HFFc6 (cell line): ENCODE data around the gene GPC5. TPM values are rescaled to one million over a fixed set of nuclear protein-coding genes. Genes with fewer than 3 reads are reported as not detected.

Source experiments
- DNase-seq: peaks from one replicate; pipeline ENCODE4 v3.0.0-alpha.2; 2018
- H3K27ac Mint-ChIP-seq: 2 replicates; pipeline ENCODE4 v1.8.0; 2020; ENCODE audit warnings: mild to moderate bottlenecking, mixed read lengths
- H3K27me3 Mint-ChIP-seq: 2 replicates; pipeline ENCODE4 v1.8.0; 2021; ENCODE audit warnings: mild to moderate bottlenecking, moderate library complexity, mixed read lengths; ENCODE audit not compliant: insufficient read depth
- H3K36me3 Mint-ChIP-seq: 2 replicates; pipeline ENCODE4 v1.8.0; 2021; ENCODE audit warnings: low read depth, mixed read lengths
- H3K4me1 Mint-ChIP-seq: 2 replicates; pipeline ENCODE4 v1.8.0; 2020; ENCODE audit warnings: low read depth, mixed read lengths
- H3K4me3 Mint-ChIP-seq: 2 replicates; pipeline ENCODE4 v1.8.0; 2020; ENCODE audit warnings: mild to moderate bottlenecking, moderate library complexity, mixed read lengths
- H3K9me3 Mint-ChIP-seq: 2 replicates; pipeline ENCODE4 v1.8.0; 2020; ENCODE audit warnings: mild to moderate bottlenecking, mixed read lengths
- total RNA-seq, 6 experiments: library from RNA; stranded (reverse); fragmentation: NEBNext Ultra II Directional; extraction: Animal tissue kit (Norgen Biotek cat#: 25700); gene quantifications; 2 replicates in 1 of 6; 3 replicates in 5 of 6; pipeline ENCODE4 v1.2.3, GENCODE V29; 2021
- TF ChIP-seq, protein P1 (sequence below): fragments of 200-600 bp; sonication (generic); IDR thresholded peaks from 2 replicates; pipeline ENCODE4 v1.5.0; 2021; ENCODE audit warnings: antibody characterized with exemption, mild to moderate bottlenecking

Gene GPC5
- total RNA-seq, 6 experiments from 2014 or later, result 0.06 TPM; not detected in 5

DNA sequence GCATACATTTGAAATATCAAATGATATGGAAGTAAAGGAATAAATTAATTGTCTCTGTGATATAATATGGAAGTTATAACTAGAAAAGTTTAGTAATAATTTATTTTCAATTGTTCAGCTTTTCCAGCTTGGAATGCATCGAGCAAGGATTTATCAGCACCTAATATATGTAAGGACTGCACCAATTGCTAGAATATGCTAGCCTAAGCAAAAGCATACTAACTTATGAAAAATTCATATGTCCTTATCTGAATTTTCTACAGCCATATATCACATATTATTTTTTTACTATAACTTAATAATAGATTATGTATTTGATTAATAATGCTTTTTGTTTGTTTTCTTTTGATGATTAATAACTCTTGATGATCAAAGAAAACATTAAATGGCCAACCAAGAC, 979.0 kb downstream of the GPC5 start:
- no peak overlapping the region for H3K27ac Mint-ChIP-seq
- DNase-seq, result no peak
- no peaks in the 10 kb centered on the region; the same call in 1 of the 2 replicates for H3K36me3 Mint-ChIP-seq
- no peaks in the 10 kb centered on the region for H3K27me3 Mint-ChIP-seq
- peaks cover 32% of the 10 kb centered on the region for H3K9me3 Mint-ChIP-seq
- TF ChIP-seq, protein P1, sequence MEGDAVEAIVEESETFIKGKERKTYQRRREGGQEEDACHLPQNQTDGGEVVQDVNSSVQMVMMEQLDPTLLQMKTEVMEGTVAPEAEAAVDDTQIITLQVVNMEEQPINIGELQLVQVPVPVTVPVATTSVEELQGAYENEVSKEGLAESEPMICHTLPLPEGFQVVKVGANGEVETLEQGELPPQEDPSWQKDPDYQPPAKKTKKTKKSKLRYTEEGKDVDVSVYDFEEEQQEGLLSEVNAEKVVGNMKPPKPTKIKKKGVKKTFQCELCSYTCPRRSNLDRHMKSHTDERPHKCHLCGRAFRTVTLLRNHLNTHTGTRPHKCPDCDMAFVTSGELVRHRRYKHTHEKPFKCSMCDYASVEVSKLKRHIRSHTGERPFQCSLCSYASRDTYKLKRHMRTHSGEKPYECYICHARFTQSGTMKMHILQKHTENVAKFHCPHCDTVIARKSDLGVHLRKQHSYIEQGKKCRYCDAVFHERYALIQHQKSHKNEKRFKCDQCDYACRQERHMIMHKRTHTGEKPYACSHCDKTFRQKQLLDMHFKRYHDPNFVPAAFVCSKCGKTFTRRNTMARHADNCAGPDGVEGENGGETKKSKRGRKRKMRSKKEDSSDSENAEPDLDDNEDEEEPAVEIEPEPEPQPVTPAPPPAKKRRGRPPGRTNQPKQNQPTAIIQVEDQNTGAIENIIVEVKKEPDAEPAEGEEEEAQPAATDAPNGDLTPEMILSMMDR, result no peak
- H3K4me1 Mint-ChIP-seq, result no peaks in the 10 kb centered on the region
- H3K4me3 Mint-ChIP-seq, result no peak overlapping the region

GRCh38 chr13:92379371-92379770, 981.0 kb downstream of the GPC5 start:
- Mint-ChIP-seq H3K27me3 (no peaks in the 10 kb centered on the region), H3K4me1 (no peaks in the 10 kb centered on the region), H3K9me3 (peaks cover 28% of the 10 kb centered on the region), H3K36me3 (no peaks in the 10 kb centered on the region; the same call in 1 of the 2 replicates), H3K27ac (no peak overlapping the region), H3K4me3 (no peak overlapping the region)
- TF ChIP-seq, protein P1, result no peak
- DNase-seq, result no peak

GRCh38 chr13:92384410-92384809, 986.0 kb downstream of the GPC5 start:
- no peak for DNase-seq
- no peak overlapping the region for H3K4me3 Mint-ChIP-seq
- no peaks in the 10 kb centered on the region for H3K27me3 Mint-ChIP-seq
- H3K4me1 Mint-ChIP-seq, result no peaks in the 10 kb centered on the region
- H3K36me3 Mint-ChIP-seq, result no peaks in the 10 kb centered on the region; the same call in 1 of the 2 replicates
- peaks cover 14% of the 10 kb centered on the region for H3K9me3 Mint-ChIP-seq
- H3K27ac Mint-ChIP-seq, result no peak overlapping the region
- TF ChIP-seq, protein P1, result no peak

- Mint-ChIP-seq H3K4me3 (no peak overlapping the region), H3K4me1 (no peaks in the 10 kb centered on the region), H3K9me3 (peaks cover 7% of the 10 kb centered on the region), H3K27ac (no peak overlapping the region), H3K36me3 (no peaks in the 10 kb centered on the region), H3K27me3 (no peaks in the 10 kb centered on the region)
- no peak for DNase-seq
- TF ChIP-seq, protein P1, result no peak
Observed at GRCh38 chr13:92387245-92387644, 988.8 kb downstream of the GPC5 start.

DNA sequence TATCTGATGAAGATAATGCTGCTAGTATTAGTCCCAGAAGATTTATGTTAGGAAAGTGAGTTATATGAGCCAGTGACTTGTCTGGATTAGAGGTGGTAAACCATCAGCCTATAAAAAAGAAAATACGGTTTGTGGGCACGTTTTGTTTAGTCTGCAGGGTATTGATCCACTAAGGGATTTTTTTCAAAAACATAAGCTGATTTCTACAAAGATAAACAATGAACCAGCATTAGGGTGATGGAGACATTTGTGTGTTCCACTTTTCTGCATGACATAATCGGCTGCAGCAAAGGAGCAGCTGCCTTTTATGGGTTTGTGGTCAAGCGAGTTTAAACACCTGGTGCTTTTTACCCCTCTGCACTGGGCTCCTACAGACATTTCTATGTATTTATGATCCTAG, 991.8 kb downstream of the GPC5 start:
- Mint-ChIP-seq H3K9me3 (peaks cover 12% of the 10 kb centered on the region), H3K4me3 (no peak overlapping the region), H3K36me3 (no peaks in the 10 kb centered on the region), H3K4me1 (no peaks in the 10 kb centered on the region), H3K27me3 (no peaks in the 10 kb centered on the region), H3K27ac (no peak overlapping the region)
- TF ChIP-seq, protein P1, result no peak
- no peak for DNase-seq

- no peak overlapping the region for H3K27ac Mint-ChIP-seq
- TF ChIP-seq, protein P1, result no peak
- no peak overlapping the region for H3K4me3 Mint-ChIP-seq
- no peak for DNase-seq
- peaks cover 18% of the 10 kb centered on the region for H3K9me3 Mint-ChIP-seq
- no peaks in the 10 kb centered on the region for H3K4me1 Mint-ChIP-seq
- H3K27me3 Mint-ChIP-seq, result no peaks in the 10 kb centered on the region
- no peaks in the 10 kb centered on the region for H3K36me3 Mint-ChIP-seq
Observed at GRCh38 chr13:92403606-92404005, 1005.2 kb downstream of the GPC5 start.
